HG03108 (cell line): ENCODE data around the gene ENOX2.

Experiments
- ATAC-seq: cut with Tn5 transposase; IDR thresholded peaks from one replicate; pipeline ENCODE4 v1.9.1; 2021; ENCODE audit warnings: moderate library complexity; ENCODE audit not compliant: unreplicated experiment

The ENOX2 gene

DNA sequence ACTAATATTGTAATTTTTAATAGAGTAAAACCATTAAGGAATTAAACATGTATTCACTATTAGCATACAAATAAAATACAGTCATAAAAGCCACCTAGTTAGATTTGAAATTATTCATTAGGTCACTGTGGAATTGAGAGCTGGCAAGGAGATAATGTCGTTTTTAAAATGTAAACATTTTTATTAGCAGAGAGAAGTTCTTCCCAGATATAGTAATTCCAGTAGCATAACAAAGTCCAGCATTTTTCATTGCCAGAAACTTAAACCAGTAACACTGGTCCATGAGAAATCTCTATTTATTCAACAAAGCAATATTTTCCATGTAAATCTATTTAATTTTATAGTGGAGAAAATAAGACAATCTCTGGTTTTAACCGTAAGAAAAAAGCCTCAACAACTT is 17.5 kb downstream of the ENOX2 start:
- no peak for ATAC-seq

DNA sequence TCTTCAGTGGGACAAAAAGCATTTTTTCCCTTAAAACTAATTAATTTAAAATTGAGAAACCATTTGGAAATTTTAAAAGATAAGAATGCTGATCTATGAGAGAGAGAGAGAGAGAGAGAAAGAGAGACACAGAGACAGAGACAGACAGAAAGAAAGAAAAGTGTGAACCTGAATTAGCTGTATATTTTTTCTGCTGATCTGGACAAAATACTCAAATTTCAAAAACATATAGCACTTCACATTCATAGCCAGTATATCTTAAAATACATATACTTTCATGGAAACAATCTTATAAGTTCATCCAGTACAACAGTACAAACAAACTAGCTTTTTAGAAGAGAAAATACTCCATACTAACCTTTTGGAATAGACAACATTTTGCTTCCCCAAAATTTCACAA is 18.4 kb downstream of the ENOX2 start:
- no peak for ATAC-seq

DNA sequence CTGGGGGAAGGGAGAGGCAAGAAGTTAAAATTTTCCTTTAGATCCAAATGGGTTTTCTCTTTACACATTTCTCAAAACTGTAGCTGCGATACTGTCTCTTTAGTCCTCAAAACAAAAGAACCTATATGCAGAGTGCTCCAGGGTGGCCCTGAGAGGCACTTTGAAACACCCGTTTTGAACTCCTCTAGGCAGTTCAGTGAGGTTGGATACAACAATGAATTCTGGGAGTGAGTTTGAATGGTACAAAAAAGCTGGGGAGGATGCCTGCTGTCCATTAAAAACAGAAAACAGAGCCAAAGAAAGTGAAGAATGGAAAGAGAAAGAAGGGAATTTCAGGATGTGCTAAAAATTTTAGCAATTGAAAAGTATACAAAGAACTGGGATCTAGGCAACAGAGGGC is 23.1 kb downstream of the ENOX2 start:
- ATAC-seq, result no peak

DNA sequence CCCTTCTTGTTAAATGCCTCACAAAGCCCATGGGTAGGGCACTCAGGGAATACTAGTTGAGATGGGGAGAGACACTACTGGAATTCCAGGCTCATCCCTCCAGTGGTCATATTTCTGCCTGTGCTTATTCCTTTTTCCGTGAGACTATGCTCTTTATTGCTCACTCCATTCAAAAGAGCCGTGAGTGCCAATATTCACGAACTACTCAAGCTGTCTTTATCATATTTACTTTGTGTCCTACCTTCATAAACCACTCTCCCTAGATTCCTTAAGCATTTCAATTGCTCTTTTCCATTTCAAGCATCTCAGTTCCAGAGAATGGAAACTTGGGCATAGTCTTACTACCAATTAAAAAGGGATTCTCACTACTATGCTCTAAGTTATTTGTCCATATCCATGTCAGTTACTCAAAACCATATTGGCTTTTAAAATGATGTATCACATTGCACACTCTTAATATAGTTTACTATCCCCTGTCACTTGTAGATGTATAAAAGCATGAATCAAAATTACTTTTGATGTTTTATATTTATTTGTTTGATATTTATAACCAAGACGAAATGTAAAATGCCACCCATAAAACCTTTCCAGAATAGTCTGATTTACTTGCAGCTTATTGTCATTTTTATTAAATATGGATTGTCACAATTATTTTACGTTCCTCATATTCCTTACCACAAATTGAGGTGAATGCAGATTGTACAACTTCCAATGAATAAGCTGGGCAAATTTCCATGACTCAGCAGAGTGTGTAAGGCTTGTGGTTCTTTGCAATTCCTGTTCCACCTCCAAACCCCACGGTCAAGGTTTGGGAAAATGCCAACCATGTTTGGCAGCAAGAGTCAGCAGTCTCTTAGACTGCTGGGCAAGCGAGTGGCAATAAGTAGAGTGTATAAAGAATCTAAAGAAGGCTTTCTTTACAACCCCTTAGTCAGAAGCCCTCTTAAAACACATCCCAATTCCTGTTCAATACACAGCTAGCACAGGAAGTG is 24.4 kb downstream of the ENOX2 start:
- no peak for ATAC-seq

DNA sequence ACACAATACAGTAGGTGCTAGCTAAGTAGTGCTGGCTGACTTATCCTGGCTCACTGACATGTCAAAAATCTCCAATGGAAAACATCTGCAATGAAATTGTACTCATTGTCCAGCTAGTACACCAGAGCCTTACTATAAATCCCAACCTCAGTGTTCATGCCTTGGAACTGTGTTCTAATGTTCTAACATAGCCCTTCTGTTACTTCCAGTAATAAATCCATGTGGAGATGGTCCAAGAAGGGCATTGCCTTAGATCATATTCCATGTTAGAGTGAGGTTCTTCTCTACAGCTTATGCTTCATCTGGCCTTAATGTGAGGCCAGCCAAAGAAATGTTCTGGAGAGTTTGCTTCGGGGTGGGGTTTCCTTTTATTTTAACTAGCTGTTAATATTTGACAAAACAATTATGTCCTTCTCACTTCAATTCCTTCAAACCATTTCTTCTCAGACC is 25.1 kb downstream of the ENOX2 start:
- ATAC-seq, result no peak

DNA sequence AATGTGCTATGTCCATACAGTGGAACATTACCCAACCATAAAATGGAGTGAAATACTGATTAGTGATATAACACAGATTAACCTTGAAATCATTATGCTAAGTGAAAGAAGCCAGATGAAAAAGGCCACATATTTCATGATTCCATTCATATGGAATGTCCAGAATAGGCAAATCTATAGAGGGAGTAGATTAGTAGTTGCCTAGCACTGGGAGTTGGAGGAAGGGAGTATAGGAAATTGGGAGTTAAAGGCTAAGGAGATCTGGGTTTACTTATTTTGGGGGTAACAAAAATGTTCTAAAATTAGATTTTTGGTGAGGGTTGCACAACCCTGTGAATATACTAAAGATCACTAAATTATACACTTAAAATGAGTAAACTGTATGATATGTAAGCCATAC is 26.8 kb downstream of the ENOX2 start:
- no peak for ATAC-seq

DNA sequence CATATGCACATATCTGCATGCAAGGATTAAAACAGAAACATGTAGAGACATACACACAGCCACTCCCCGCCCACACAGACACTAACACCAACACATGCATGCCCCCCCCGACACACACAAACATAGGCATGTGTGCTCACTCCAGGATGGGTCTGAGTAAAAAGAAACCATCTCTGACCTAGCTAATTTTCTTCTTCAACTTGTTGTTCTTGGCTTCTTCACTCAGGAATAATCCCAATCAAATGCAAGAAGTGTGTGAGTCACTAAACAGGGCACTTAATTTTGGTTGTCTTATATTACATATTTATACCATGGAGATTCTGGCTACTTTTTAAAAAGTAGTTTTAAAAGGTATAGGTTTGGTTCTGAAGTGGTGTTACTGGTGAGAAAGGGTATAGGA is 28.3 kb downstream of the ENOX2 start:
- no peak for ATAC-seq

DNA sequence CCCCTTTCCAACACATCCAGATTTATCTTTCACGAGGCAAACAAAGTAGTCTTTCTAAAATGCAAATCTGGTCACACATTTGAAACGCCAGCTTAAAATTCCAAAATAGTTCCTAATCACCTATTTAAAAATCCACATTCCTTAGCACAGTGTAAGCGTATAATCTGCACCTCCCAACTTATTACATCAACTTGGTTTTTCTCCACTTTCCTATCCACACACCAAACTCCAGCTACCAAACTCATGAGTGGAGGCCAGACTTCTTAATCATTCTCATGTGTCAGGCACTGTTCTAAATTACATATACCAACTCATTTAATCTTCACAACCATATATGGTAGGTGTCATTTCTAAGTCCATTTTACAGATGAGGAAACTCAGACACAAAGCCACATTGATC is 33.8 kb downstream of the ENOX2 start:
- ATAC-seq, result no peak

DNA sequence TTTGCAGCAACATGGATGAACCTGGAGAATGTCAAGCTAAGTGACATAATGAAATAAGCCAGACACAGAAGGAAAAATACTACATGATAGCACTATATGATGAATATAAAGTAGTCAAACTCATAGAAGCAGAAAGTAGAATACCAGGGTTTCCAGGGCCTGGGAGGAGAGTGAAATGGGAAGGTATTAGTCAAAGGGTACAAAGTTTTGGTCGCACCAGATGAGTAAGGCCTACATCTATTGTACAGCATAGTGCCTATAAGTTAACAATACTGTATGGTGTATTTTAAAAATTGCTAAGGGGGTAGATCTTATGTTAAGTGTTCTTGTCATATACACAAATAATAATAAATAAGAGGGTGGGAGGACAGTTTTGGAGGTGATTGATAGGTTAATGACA is 41.5 kb downstream of the ENOX2 start:
- ATAC-seq, result no peak

DNA sequence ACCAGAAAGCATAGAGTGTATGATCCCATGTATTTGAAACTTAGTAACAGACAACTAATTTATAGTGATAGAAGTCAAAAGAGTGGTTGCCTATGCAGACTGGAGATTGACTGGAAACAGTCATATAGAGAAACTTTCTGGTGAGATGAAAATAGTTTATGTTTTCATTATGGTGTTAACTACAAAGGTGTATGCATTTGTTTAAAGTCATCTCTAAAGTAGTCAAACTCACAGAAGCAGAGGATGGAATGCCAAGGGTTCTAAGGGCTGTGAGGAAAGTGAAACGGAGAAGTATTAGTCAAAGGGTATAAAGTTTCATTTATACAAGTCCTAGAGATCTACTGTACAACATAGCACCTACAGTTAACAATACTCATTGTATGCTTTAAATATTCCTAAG is 45.8 kb downstream of the ENOX2 start:
- peak; percentile 84 for ATAC-seq

DNA sequence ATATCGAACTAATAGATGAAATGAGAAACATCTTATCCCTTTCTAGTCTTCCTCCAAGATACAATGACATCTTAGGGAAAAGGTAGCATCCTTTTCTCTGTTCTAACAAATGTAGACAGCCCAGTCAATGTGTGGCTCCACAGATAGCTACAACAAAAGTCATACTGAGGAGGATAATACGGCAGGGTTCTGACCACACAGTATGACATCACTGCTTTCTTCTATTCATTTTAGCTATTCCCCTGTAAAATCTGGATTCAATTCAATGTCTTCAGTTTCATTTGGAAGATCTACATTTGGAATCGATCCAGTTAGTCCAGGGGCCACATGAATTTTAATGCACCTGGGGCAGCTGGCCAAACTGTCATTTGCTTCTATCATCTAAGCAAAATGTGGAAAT is 51.4 kb downstream of the ENOX2 start:
- no peak for ATAC-seq

DNA sequence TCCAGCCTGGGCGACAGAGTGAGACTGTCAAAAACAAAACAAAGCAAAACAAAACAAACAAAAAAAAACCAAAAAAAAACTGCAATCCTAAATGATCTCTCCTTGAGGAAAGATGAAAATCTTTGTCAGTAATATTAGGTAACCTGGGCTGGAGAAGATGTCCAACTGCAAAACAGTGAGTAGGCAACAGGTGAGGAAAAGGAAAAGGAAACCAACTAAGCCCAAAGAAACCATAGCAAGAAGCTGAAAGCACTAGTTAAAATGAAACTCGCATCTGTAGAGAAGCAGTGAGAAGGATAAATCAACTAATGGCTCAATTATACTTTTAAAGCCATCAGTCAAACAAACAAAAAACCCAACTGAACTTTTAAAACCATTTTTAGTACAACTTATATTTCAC is 54.2 kb downstream of the ENOX2 start:
- peak; percentile 64 for ATAC-seq

DNA sequence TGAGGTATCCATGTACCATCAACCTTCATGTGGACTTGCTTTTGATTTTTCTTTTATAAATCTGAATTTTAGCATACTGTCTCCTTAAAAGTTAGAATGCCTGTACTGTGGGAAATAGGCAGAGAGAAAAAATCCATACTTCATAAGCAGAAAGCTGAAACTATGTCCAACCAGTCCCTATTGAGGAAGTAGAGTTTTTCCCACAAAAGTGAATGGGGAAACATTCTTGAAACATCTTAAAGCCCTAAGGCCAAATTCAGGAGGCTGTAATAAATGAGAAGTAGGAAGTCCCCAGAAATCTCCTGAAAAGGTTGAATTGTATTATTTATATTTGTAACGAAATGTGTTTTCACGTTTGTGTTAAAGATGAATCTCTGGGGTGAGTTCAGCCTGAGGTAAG is 56.3 kb downstream of the ENOX2 start:
- no peak for ATAC-seq

DNA sequence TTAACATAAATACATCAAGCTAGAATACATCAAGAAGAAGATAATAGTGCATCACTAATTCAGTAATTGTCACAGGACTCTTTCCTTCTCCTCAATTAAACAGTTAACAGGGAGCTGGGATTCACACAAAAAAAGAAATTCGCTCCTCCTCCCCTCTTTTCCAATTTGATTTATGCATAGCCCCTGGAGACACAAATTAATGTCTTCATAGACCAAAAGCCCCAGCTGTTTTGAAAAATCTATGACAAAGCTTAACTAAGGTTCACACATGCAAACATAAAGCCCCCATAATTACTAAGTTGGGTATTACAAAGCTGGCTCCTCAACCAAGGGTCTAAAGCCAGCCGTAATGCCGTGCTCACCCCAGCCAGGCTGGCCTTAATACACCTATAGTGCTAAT is 61.2 kb downstream of the ENOX2 start:
- no peak for ATAC-seq

DNA sequence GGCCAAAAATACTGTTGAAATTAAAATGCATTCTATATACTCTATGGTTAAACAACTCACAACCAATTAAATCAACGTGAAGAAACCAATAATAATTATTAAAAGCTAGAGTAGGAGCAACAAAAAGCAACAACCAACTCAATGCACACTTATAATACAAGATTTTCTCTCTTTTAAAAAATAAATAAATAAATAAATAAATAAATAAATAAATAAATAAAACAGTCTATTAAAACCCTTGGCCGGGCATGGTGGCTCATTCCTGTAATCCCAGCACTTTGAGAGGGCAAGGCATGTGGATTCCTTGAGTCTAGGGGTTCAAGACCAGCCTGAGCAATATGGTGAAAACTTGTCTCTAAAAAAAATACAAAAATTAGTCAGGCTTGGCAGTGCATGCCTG is 62.7 kb downstream of the ENOX2 start:
- no peak for ATAC-seq

DNA sequence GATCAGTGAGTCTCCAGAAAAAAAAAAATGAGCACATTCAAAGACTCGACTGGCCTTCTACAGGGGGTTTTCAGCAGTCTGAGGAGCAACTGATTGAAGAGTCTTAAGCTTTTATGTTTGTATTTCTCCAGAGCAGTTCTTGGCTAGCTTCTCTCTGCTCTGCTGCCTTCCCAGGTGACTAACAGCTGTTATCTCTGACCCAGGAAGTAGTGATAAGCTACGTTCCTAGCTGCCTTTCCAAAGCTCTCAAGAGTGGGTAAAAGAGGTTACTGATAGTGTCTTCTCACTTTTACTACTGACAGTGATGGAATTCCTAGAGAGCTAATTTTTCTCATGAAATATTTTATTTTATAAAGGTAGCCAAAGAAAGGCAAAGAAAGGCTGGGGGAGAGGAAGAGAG is 66.6 kb downstream of the ENOX2 start:
- ATAC-seq, result no peak

DNA sequence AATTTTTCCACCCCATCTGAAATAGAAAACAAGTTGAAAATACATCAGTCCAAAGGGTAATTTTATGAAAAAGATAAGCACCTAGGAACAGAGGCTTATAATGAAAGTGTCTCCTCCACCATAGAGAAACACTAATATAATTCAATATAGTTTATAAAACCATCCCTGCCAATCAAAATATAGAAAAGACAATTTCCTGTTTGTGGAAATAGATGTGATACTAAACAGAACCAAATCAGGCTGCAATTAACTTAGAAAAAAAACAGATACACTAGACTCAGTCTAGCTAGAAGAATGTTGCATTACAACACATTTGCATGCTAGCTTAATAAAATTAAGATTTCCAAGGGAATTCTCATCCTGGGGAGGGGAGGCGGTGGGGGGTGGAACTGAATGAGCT is 68.2 kb downstream of the ENOX2 start:
- ATAC-seq, result no peak

DNA sequence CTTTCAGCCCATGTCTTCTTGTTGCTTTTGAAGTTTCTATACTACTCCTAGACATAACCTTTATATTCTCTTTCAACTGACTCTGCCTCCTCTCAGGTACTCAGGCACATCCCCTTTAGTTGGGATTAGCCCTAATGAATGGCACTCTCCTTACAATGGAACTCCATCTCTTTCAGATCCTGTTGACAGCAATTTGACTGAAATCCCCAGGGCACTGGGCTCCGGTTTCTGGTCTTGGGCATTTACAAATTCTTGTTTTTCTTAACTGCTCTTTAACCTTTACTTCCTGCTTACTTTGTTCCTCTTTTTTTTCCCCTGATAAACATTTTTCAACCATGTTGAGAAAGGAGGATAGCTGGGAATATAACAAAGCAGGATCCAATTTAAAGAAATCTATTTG is 68.9 kb downstream of the ENOX2 start:
- ATAC-seq, result no peak

DNA sequence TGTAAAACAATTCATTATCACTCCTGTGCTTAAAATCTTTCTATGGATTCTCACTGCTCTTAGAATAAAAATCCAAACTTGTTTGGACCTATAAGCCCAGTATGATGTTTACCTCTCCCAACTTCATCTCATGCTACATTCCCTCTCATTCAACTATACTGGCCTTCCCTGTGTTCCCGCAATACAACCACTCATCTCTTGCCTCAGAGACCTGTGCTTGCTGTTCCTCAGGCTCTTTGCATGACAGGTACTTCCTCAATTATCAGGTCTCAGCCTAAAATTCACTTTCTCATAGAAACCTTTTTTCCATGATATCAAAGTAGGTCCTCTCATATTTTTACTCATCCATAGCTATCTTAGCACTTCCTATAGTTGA is 71.7 kb downstream of the ENOX2 start:
- no peak for ATAC-seq

DNA sequence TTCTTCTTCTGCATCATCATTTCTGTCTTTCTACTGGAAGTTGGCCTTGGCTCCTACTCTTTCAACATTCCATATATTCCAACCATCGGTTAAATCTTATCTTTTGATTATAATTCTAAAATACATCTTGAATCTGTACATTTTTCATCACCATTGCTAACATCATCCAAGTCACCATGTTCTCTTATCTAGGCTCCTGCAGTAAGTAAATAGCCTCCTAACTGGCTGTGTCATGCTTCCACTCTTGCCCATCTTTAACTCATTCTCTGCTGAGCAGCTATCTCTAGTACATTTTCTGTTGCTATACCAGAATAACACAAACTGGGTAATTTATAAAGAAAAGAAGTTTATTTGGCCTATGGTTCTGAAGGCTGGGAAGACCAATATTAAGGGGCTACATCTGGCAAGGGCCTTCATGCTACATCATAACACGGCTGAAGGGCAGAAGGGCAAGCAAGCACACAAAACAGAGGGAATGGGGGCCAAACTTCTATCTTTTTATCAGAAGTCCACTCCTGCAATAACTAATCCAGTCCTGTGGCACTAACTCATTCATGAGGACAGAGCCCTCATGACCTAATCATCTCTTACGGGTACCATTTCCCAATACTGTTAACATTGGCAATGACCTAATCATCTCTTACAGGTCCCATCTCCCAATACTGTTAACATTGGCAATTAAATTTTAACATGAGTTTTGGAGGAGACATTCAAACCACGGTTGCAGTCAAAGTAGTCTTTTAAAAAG is 72.2 kb downstream of the ENOX2 start:
- no peak for ATAC-seq

DNA sequence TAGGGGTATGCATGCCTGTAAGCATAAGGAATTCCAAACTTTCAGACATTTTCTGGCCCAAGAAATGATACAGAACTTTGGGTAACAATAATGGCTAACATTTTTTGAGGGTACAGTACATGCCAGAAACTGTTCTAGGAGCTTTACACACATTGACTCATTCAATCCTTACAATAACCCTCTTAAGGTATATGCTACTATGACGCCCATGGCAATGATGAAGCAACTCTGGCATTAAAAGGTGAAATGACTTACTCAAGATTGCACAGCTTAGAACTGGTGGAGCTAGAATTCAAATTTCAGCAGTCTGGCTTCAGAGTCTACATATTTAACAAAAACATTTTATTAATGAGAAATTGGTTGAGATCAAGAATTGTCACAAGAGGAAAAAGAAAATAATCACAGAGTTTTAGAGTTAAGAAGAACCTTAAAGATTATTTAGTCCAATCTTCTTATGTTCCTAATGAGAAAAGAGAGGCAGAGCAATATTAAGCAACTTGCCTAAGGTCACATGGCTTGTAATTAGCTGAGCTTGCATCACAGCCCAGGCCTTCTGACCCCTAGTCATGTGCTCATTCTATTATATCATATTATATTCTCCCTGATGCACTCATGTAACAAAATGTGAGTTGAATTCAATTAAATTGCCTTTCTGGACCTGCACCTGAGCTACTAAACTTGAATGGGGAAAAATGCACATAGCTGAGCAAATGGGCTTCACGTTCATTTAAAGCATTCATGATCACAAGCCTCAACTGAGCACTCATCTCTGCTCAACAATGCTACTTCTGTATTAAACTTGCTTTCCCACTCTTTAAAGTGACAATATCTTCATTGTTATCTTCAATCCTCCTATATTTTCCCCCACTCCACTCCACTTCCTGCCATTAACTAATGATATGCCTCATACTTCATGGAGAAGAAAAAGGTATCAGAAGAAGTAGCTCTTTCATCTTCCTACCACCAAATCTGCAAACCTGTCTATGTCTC is 73.2 kb downstream of the ENOX2 start:
- ATAC-seq, result no peak
